GM18868 (cell line): Measurements from ENCODE around the gene OSGIN1.
"Not testable (repeated sequence)": the region's sequence is repeated elsewhere in the genome, so short reads cannot be mapped to it uniquely, and the experiment has no call there.

Experiments
- ATAC-seq: cut with Tn5 transposase; IDR thresholded peaks from one replicate; pipeline ENCODE4 v1.9.1; 2021; ENCODE audit warnings: mild to moderate bottlenecking, moderate library complexity; ENCODE audit not compliant: unreplicated experiment

The OSGIN1 gene

DNA sequence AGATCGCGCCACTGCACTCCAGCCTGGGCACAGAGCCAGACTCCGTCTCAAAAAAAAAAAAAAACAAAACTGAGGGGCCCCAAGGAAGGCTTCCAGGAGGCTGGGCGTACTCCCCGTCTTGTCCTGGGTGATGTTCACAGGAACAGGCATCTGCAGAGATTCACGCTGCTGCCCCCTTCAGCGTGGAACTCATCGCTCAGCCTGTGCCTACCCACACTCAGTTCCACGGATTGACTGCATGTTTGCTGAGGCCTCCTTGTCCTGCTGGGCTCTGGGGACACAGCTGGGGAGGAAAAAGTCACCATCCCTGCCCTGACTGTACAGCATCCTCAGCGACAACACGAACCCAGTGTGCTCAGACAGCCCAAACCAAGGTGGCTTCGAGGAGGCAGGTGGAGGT lies 12.9 kb upstream of the OSGIN1 start:
- ATAC-seq = no peak

DNA sequence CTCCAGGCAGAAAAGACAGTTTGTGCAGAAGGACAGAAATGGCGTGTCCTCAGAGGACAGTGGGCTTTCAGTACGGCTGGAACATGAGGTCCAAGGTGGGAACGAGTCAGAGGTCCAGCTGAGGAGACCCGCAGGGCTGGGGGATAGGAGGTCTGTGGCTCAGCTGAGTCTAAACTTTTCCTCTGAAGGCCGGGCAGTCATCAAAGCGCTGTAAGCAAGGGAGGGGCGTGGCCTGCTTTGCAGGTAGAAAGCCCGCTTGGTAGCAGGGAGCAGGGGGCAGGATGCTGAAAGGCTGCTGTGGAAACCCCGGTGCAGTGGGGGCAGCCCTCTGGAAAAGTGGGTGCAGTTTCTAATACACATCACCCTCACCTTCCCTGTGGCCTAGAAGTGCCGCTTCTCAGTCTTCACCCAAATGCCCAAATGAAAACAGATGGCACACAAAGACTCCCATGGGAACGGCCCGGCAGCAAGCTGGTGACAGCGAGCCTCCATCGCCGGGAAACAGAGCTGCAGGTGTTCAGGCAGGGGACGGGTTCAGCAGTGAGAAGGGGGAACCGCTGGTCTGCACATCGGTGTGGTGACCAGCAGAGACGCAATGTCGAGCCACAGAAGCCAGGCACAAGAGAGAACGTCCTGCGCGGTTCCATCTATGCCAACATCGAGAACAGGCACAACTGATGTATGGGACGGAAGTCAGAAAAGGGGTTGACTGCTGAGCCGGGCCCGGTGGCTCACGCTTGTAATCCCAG lies 12.2 kb upstream of the OSGIN1 start:
- no peak for ATAC-seq

DNA sequence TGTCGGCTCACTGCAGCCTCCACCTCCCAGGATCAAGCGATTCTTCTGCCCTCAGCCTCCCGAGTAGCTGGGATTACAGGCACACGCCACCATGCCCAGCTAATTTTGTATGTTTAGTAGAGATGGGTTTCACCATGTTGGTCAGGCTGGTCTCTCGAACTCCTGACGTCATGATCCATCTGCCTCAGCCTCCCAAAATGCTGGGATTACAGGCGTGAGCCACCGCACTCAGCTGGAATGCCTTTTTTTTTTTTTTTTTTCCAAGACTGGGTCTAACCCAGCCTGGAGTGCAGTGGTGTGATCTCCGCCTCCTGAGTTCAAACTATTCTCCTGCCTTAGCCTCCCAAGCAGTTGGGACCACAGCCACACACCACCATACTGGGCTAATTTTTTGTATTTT lies 11.5 kb upstream of the OSGIN1 start:
- ATAC-seq = not testable (repeated sequence)

DNA sequence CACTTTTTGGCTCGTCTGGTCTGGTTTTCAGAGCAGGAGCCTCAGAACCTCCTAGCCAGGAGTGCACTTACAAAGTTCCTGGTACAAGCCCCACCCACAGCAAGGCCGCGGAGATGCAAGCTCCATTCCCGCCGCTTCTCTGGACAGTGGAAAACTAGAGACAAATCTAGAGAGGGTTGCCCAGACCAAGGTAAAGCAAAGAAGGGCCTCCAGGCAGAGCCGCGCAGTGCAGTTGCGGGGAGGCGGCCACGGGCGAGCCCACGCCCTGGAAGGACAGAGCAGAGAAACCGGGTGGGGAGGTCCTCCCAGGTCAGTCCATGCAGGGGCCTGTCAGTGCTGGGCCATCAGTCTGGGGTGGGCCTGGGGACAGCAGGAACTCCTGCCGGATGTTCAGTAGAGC lies 11.0 kb upstream of the OSGIN1 start:
- no peak for ATAC-seq

DNA sequence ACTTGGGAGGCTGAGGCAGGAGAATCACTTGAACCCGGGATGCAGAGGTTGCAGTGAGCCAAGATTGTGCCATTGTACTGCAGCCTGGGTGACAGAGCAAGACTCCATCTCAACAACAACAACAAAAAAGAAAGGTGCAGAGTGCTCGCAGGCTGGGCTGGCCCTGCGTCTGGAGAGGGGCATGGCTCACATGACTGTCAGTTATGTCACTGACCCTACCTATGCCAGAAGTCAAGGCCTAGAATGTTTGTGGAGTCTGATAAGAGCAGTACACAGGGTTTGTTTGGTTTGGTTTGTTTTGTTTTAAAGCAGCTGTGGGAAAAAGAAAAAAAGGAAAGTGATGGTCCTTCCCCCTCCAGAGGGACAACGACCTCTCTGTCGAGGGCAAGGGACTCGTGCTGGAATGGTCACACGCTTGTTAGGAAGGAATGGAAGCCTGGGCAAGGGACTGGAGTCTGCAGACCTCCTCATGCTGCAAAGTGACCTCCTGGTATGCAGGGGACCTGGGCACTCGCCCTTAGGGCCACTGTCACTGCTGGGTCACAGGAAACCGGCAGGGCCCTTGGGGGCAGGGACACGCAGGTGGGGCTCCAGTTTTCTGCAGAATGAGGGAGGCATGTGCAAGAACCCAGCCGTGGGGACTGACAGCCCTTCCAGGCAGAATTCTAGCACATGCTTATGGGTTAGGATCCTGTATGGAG lies 10.1 kb upstream of the OSGIN1 start:
- no peak for ATAC-seq

DNA sequence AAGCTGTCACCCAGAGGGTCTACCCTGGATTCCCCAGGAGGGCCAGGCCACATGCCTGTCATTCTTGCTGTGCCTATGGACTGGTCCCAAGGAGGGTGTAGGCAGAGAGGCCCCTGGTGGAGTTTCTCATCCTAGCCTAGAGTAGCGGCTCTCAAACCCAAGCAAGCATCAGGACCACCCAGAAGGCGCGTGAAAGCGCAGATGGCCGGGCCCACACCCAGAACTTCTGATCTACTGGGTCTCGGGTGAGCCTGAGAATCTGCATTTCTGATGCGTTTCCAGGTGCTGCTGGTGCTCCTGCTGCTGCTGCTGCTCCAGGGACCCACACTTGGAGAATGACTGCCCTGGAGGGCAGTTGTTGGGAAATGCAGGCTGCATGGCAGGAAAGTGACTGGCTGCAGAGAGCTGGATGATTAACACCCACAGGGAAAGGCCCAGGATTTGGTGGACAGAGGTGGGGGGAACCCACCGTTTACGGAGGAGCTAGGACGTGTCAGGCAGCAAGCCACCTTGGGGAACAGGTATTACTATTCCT lies 9.5 kb upstream of the OSGIN1 start:
- ATAC-seq = no peak

DNA sequence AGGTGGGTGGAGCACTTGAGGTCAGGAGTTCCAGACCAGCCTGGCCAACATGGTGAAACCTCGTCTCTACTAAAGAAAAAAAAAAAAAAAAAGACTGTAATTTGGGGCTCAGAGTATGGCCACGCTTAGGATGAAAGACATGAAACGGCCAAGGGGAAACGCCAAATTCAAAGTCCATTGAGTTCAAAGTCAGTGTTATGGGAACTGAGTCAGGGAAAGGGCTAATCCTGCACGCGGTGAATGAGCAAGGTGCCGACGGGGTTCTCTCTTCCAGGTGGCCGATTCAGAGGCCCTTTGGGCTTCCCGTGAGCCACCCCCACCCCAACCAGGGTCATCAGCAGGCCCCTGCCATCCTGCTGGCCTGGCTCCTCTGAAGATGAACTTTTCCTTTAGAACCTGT lies 7.5 kb upstream of the OSGIN1 start:
- no peak for ATAC-seq

DNA sequence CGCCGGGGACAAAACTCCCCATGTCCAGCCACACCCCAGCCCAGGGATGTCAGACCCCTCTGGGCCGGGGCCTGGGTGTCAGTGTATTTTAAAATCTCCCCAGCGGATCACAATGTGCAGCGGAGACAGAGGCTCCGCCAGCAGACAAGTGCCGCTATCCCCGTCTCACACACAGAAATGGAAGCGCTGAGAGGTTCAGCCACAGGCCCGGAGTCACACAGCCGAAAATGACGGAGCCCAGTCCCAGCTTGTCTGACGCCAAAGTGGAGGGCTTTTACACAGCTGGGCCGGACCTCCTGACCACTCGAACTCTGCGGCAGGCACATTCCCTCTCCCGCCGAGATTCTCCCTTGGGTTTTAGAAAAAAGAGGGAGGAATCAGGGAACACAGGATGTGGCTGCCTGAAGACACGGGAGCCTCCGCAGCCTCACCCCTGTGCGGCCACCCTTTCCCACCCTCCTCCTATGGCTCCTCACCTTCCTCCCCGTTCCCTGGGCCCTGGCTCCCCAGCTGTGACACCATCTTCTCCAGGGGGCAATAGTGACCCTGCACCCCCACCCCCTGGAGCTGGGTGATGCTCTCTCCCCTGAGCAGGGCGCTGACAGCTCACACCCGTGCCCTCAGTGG lies 6.8 kb upstream of the OSGIN1 start:
- no peak for ATAC-seq

DNA sequence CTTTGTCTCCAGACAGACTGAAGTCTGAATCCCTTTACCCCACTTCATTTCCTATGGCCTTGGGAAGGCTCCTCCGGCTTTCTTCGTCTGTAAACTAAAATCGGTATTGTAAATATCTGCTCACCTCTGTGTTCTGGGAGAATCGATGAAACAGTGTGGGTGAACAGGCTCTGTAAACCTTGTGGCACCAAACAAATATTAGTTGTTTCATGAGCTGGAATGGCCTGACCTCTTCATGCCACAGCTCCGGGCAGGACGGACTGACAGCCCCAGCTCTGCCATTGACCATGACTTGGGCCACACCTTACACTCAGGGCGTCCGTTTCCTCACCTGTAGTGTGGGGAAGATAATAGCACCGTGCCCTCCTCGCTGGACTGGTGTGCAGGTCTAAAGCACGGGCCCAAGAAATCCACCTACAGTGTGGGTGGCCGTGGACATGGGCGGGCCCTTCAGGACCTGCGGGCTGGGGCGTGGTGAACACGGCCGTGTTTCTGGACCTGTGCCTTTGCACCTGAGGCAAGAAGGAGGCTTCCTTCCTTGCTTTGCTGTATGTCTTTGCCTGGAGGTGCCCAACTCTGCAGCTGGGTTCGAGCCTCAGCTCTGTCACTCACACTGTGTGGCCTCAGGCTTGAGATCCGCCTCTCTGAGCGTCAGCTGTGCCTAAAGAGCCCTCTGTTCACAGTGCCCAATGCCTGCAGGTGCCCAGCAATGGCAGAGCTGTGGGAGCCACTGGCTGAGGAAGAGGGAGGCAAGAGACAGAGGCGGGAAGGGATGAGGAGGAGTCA lies 6.1 kb upstream of the OSGIN1 start:
- no peak for ATAC-seq

DNA sequence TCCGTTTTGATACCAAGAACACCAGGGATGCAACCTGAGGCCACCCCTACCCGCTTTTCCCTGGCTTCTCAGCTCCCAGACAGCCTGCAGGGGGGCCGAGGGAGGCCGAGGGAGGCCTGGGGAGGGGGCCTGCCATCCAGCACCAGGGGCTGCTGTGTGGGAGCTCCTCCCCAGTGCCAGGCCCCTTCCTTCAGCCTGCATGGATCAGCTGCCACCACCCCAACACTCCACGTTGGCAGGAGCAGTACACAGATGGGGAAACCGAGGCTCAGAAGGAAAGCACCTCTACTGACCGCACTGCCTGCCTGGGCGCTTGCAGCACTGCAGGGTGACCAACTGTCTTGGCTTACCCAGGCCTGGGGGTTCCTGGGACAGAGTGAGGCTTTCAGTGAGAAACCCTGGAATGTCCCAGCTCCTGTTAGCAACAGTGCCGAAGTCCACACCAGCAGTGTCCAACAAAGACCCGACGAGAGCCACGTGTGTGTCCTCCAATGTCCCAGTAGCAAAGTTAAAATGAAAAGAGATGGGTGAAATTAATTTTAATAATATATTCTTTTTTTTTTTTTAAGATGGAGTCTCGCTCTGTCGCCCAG lies 5.3 kb upstream of the OSGIN1 start:
- no peak for ATAC-seq

DNA sequence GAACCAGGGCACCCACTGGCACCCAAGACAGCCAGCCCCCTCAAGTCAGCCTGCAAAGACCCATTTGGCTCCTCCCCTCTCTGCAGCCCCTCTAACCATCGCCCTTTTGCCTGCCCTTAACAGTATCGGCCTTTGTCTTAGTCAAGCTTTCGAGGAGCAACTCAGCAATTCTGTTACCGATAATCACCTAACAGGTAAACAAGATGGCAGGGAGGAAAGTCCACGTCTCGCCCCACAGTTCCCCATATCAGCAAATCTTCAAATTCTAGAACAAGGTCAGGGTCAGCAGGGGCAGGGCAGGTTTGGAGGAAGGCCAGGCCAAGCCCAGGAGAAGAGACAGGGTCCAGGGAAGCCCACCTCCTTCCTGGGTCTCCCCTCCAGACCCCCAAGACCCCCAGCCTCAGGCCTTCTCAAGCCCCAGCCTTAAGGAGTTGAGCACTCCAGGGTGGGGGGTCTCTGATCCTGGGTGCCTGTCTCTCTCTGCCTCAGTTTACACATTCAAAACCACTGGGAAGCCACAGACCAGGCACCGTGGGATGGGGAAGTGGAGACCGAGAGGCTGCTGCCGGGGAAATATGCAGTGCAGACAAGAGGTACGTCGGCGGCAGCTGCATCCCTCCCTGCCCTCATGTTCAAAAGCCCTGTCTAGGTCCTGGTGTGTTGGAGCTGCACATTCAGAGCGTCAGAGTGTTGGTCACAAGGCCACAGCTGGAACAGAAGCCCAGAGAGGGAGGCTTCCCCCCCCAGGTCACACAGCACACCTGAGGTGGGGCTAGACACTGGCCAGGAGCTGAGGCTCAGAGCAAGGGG lies 3.9 kb upstream of the OSGIN1 start:
- no peak for ATAC-seq

DNA sequence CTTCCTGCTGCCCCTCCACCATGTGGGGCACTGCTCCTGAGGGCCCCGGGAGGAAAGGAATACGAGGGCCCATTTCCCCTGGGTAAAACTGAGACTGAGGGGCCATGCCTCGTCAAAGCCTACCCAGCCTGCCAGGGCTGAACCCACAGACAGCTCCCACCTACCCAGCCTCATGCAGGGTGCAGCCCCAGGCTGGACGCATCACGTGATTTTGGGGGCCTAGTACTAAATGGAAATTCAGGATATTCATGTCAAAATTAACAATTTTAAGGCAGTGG lies 3.4 kb upstream of the OSGIN1 start:
- no peak for ATAC-seq

DNA sequence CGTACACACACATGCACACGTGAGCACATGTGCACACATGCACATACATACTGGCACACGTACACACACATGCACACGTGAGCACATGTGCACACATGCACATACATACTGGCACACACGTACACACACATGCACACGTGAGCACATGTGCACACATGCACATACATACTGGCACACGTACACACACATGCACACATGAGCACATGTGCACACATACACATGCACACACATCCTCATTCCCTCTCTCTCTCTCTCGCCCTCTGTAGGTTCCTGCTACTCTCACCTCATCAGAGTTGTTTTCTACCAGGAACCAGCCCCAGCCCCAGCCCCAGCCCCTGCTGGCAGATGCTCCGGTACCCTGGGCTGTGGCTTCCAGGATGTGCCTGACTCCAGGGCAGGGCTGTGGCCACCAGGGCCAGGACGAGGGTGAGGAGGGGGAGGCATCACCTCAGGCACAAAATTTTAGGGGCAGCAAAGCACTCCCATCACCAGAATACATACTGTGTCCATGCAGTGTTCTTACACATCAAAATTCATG lies 2.1 kb upstream of the OSGIN1 start:
- not testable (repeated sequence) for ATAC-seq

DNA sequence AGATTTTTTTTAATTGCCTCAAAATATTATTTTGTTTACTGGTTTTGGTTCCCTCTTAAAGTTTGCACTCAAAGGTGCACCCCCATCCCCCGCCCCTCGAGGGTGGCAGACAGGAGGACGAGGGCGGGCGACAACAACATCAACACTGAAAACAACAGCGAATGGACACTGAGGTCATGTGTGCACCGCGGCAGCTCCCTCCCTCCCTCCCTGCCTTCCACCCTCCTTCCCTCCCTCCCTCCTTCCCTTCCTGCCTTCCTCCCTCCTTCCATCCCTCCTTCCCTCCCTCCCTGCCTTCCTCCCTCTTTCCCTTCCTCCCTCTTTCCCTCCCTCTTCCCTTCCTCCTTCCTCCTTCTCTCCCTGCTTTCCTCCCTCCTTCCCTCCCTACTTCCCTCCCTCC lies 1.5 kb upstream of the OSGIN1 start:
- no peak for ATAC-seq

DNA sequence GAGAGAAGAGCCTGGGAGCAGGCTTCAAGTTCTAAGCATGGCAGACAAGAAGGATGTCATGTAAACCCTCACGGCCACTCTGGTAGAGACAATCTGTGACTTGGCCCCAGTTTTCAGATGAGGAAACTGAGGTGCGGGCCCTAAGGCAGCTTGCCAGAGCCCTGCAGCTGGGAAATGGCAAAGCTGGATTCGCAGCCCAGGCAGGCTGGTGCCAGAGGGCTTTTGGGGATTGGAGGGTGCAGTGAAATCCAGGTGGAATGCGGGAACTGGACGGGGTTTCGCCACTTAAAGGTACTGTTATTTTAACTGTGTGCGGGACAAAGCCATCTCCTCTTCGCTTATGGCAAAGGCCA lies 477 bp upstream of the OSGIN1 start:
- no peak for ATAC-seq

DNA sequence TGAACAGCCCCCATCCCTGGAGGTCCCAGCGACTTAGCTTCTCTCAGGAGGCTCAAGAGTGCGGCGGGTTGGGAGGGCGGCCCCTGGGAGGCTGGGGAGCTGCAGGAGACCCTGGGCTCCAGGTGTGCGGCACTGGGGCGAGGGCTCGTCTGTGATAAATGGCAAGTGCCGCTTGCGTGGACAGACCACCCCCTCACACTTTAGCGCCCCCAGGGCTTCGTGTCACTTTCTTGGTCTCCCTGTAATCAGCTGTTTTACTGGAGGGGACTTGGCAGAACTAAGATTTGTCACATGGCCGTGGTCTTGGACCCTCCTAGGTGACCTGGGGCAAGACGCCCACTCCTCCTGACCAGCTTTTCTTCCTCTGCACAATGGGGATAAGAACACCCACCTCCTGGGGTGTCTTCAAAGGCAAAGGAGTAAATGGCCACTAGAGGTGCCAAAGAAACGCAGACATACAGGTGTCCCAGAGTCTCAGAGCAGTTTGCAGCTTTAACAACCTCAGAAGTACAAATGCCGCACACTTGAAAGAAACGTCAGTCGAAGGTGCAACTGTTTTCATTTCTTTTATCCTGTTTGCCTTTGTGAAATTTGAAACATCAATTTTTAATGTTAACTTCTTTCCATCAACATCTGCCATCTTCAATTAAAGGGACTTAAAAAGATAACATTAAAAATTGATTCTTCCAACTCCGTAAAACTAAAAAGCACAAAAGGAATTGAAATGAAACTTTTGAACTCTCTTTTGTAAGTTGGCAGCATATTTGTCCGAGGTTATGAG lies 946 bp downstream of the OSGIN1 start:
- ATAC-seq = peak; percentile 39

DNA sequence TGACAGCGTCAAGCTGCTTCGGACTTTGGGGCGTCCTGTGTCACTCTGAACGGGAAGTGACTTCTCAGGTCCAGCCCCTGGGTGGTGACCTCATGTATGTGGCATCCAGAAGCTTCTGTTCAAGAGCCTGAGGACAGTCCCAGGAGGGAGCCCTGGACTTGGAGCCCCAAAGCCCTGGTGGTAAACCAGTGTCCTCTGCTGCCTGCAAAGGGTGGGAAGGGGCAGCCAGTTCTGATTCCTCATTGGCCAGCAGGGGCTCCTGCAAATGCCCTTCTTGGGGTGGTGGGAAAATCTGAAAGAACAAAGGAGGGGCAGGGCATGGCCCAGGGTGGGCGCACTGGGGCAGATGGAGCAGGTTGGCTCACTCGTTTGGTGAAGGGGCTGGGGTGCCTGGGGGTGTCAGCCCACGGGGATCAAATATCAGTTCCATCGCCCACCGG lies 1.6 kb downstream of the OSGIN1 start:
- no peak for ATAC-seq

DNA sequence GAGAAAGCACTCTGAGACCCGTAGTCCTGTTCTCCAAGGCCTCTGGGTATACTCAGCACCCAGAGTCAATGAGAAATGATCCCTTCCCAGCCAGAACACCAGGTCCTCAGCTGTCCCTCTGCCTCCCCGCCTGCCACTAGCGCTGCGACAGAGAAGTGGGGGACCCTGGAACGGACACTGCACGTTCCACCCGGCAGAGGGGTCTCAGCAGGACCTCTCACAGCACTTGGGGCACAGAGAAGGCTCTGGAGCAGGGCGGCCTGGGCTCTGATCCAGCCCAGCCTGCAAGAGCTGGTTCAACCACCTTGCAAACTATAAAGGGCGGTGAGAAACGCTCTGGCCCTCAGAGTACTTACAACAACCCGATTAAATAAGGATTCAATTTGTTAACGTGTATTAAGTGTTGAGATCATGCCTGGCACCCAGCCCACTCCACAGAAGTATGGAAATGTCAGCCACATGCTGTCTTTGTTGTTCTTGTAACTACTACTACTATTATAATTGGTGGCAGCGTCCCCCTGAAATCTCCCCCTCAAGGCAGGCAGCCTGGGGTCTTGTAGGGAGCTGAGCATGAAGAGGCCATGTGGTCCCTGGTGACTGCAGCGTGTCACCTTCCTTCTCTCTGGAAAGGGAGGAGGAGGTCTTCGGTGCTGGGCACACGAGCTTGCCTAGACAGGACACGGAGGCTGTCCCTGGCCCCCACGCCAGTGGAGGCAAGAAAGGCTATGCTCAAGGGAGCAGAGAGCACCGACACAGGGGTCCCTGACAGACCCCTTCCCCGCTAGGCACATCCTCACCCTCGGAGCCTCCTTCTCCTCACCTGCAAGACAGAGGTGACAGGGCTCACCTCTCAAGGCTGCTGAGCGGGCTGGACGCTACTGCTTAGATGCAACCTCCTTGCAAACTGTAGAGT lies 2.4 kb downstream of the OSGIN1 start:
- ATAC-seq = no peak
